Activated naive CD8-positive, alpha-beta T cell treated with anti-CD3 and anti-CD28 coated beads, Interleukin-2, amount 50 U/mL, for 16 hours (primary cell): ENCODE data around the gene PSTK.

Experiments
- DNase-seq: peaks from one replicate; pipeline ENCODE4 v3.0.0-alpha.2; 2020; ENCODE audit warnings: low read depth, low spot score

PSTK gene

GRCh38 chr10:122992031-122992585 lies 11.9 kb downstream of the PSTK start:
- DNase-seq, result no peak

- DNase-seq, result no peak
These were observed 13.7 kb downstream of the PSTK start for GRCh38 chr10:122993797-122994336.

- DNase-seq, result no peak
These were observed 15.7 kb downstream of the PSTK start for GRCh38 chr10:122995936-122996335.

GRCh38 chr10:122997864-122998263 lies 17.7 kb downstream of the PSTK start:
- no peak for DNase-seq

GRCh38 chr10:122998360-122998917 lies 18.2 kb downstream of the PSTK start:
- no peak for DNase-seq

DNA sequence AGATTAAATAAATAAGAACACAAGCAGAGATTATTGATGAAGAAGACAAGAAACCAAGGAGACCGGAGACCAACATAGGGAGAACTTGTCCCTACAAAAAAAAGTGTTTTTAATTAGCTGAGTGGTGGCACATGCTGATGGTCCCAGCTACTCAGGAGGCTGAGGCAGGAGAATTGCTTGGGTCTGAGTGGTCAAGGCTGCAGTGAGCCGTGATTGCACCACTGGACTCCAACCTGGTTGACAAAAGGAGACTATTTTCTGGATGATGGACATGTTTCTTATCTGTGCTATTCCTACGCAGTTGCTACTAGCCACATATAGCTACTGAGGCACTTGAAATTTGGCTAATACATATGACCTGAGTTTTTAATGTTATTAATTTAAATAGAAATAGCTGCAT lies 18.7 kb downstream of the PSTK start:
- no peak for DNase-seq

DNA sequence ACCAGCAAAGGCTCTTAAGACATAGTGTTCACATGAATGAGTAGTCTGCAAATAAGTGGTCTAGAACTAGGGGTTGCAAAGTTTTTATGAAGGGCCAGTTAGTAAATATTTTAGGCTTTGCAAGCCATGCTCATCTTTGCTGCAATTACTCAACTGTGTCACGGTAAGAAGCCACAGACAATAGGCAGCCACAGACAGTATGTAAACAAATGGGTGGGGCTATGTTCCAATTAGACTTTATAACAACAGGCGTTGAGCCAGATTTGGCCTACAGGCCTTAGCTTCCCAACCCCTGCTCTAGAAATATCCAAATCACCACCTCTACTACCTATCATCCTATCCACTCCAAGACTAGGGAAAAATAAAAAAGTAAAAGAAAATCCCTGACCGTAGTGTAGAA lies 19.1 kb downstream of the PSTK start:
- no peak for DNase-seq

DNA sequence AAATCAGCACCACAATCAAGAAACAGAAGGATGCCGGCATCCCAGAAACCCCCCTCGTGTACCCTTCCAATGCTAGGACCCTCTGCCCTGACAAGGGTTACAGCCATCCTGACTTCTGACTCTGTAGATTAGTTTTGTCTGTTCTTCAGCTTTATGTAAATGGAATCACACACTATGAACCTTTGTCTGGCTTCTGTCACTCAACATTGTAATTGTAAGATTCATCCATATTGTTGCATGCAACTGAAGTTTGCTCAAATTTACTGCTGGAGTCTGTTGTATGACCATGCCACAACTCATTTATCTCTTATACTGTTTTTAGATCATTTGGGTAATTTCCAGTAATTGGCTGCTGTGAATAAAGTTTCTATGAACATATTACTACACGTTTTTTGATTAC lies 20.0 kb downstream of the PSTK start:
- DNase-seq, result no peak

DNA sequence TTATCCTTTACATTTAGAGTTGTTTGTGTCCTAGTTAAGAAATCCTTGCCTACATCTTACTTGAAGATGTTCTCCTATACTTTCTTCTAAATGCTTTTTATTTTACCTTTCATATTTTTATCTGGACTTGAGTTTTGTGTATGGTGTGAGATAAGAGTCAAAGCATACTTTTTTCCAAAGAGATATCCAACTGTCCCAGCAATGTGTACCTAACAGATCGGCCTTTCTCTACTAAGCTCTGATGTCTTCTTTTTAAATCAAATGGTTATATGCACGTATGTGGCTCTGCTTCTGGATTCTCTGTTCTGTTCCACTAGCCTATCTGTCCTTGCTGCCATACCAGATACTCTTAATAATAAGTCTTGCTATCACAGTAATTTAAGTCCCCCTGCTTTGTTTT lies 21.2 kb downstream of the PSTK start:
- DNase-seq, result no peak

- no peak for DNase-seq
These were observed 24.1 kb downstream of the PSTK start for GRCh38 chr10:123004298-123004697.

- DNase-seq, result no peak
These were observed 27.6 kb downstream of the PSTK start for GRCh38 chr10:123007558-123008354.

- peak; percentile 86 for DNase-seq
These were observed 28.3 kb downstream of the PSTK start, which contains the start of the genes ACADSB and IKZF5 for GRCh38 chr10:123008355-123009104. TSS of gene ACADSB (plus strand) at chr10:123009006. CDS start at chr10:123009030, 24 bp downstream. TSS of gene IKZF5 (minus strand) at chr10:123008795. CDS start at chr10:122998625, 10,170 bp downstream.

- DNase-seq, result no peak
These were observed 29.1 kb downstream of the PSTK start for GRCh38 chr10:123009105-123009820.

GRCh38 chr10:123011987-123012386 lies 31.8 kb downstream of the PSTK start:
- no peak for DNase-seq

DNA sequence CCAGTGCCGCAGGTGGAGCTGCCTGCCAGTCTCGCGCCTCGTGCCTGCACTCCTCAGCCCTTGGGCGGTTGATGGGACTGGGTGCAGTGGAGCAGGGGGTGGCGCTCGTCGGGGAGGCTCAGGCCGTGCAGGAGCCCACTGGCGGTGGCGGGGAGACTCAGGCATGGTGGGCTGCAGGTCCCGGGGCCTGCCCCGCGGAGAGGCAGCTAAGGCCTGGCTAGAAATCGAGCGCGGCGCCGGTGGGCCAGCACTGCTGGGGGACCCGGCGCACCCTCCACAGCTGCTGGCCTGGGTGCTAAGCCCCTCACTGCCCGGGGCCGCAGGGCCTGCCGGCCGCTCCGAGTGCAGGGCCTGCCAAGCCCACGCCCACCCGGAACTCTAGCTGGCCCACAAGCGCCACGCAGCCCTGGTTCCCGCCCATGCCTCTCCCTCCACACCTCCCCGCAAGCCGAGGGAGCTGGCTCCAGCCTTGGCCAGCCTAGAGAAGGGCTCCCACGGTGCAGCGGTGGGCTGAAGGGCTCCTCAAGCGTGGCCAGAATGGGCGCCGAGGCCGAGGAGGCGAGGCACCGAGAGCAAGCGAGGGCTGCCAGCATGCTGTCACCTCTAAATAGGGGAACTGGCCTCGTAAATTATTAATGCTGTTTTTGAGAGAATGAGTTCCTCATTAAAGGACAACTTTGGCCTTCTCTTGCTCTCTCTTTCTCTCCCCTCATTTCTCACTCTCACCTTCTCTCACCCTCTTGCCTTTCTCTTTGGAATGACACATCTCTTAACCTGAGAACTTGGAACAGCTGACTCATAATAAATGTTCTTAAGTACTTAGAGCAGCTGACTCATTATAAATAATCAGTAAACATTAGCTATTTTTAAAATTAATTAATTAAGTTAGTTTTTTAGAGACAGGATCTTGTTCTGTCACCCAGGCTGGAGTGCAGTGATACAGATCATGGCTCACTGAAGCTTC lies 33.5 kb downstream of the PSTK start:
- no peak for DNase-seq

GRCh38 chr10:123014772-123015171 lies 34.6 kb downstream of the PSTK start:
- DNase-seq, result no peak

GRCh38 chr10:123016228-123016627 lies 36.0 kb downstream of the PSTK start:
- DNase-seq, result no peak

DNA sequence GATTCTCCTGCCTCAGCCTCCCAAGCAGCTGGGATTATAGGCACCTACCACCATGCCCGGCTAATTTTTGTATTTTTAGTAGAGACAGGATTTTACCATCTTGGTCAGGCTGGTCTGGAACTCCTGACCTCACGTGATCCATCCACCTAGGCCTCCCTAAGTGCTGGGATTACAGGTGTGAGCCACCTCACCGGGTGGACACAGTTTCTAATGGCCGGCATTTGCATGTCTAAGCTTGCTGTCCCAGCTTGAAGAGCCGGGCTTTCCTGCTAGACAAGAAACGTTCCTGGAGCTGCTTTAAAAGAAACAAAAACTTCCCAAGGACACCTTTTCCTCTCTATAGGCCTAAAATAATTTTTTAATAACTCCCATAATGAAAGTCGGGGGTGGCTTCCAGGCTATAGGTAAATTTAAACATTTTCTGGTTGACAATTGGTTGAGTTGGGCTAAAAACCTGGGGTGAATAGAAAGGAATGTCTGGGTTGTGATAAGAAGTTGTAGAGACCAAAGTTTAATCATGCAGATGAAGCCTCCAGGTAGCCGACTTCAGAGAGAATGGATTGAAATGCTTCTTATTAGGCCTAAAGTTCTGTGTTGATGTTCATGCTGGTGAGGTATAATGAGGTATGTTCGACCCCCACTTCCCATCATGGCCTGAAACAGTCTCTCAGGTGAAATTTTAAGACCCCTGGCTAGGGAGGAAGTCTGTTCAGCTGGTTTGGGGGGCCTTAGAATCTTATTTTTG lies 37.4 kb downstream of the PSTK start:
- no peak for DNase-seq

- DNase-seq, result no peak
These were observed 38.3 kb downstream of the PSTK start for GRCh38 chr10:123018531-123018930.
